NT2/D1 (cell line): ENCODE data around the gene DNM3.

Experiments
- DNase-seq: peaks from one replicate; pipeline ENCODE4 v3.0.0-alpha.2; 2011; ENCODE audit warnings: low read depth, low spot score
- H3K27me3 ChIP-seq: 2 replicates; pipeline ENCODE4 v1.6.0; 2011; ENCODE audit warnings: mild to moderate bottlenecking; ENCODE audit not compliant: insufficient read length, insufficient read depth
- H3K36me3 ChIP-seq: 2 replicates; pipeline ENCODE4 v1.6.1; 2011; ENCODE audit warnings: mild to moderate bottlenecking, low read length, mixed read lengths; ENCODE audit not compliant: insufficient read depth, insufficient read length
- H3K4me1 ChIP-seq: 2 replicates; pipeline ENCODE4 v1.5.1; 2011; ENCODE audit not compliant: insufficient read depth, insufficient read length
- H3K4me3 ChIP-seq: 2 replicates; pipeline ENCODE4 v1.5.1; 2011; ENCODE audit warnings: low read depth; ENCODE audit not compliant: insufficient read length
- H3K9ac ChIP-seq: 2 replicates; pipeline ENCODE4 v1.6.0; 2011; ENCODE audit warnings: low read depth; ENCODE audit not compliant: insufficient read length
- H3K9me3 ChIP-seq: 2 replicates; pipeline ENCODE4 v1.5.1; 2011; ENCODE audit warnings: mild to moderate bottlenecking, low read length; ENCODE audit not compliant: insufficient read depth
- SUZ12 ChIP-seq: IDR thresholded peaks from 2 replicates; pipeline ENCODE4 v1.6.1; 2011; ENCODE audit not compliant: insufficient read length, insufficient read depth; ENCODE audit errors: extremely low read depth
- YY1 ChIP-seq: IDR thresholded peaks from 2 replicates; pipeline ENCODE4 v1.6.1; 2011; ENCODE audit not compliant: insufficient read length, insufficient read depth
- ZNF274 ChIP-seq: IDR thresholded peaks from 2 replicates; pipeline ENCODE4 v1.6.1; 2011; ENCODE audit warnings: mild to moderate bottlenecking, low read depth, low read length

Gene DNM3

GRCh38 chr1:172404121-172404520 is 562.8 kb downstream of the DNM3 start:
- Histone ChIP-seq H3K36me3 (no peaks in the 10 kb centered on the region), H3K9me3 (no peaks in the 10 kb centered on the region), H3K9ac (no peak overlapping the region), H3K27me3 (no peaks in the 10 kb centered on the region), H3K4me3 (no peak overlapping the region), H3K4me1 (no peaks in the 10 kb centered on the region)
- DNase-seq: no peak
- TF ChIP-seq YY1 (no peak), SUZ12 (no peak), ZNF274 (no peak)

DNA sequence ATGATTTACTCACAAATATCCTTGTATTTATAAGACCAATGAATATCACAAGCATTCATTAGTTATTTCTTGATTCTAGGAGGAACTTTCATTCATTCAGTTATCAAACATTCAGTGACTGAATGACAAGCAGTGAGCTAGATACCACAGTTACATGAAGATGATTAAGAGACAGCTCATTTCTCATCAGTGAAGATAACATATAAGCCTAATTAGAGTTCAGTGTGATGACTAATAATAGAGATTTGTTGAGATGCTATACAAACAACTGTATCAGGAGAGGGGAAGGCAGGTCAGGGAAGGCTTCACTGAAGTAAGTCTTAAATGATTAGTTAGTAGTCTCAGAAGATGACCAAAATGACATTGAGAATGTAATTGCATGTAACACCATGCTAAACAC is 564.6 kb downstream of the DNM3 start:
- no peak for DNase-seq
- TF ChIP-seq ZNF274 (no peak), SUZ12 (no peak), YY1 (no peak)
- Histone ChIP-seq H3K4me1 (no peaks in the 10 kb centered on the region), H3K4me3 (no peak overlapping the region), H3K27me3 (no peaks in the 10 kb centered on the region), H3K9ac (no peak overlapping the region), H3K36me3 (no peaks in the 10 kb centered on the region), H3K9me3 (no peaks in the 10 kb centered on the region)

GRCh38 chr1:172406968-172407367 is 565.7 kb downstream of the DNM3 start:
- Histone ChIP-seq H3K36me3 (no peaks in the 10 kb centered on the region), H3K27me3 (no peaks in the 10 kb centered on the region), H3K9ac (no peak overlapping the region), H3K4me3 (no peak overlapping the region), H3K4me1 (no peaks in the 10 kb centered on the region), H3K9me3 (no peaks in the 10 kb centered on the region)
- no peak for DNase-seq
- TF ChIP-seq ZNF274 (no peak), YY1 (no peak), SUZ12 (no peak)

DNA sequence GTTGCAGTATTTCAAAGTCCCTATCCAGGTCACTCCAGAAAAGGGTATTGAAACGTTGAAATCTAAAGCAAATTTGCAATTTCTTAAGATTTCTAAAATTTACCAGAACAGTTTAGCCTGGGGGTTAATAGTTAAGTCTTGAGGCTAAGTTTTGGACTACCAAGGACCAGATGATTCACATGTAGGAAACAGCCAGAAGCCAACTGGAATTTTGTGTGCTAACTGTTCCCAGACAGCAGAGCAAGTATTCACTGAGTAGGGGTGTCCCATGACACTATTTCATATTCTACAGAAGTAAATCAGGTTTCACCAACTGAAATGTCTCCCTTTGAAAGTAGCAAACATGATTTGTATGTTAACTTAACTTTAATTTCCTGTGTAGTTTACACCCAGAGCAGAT is 567.7 kb downstream of the DNM3 start:
- H3K4me3 ChIP-seq: no peak overlapping the region

DNA sequence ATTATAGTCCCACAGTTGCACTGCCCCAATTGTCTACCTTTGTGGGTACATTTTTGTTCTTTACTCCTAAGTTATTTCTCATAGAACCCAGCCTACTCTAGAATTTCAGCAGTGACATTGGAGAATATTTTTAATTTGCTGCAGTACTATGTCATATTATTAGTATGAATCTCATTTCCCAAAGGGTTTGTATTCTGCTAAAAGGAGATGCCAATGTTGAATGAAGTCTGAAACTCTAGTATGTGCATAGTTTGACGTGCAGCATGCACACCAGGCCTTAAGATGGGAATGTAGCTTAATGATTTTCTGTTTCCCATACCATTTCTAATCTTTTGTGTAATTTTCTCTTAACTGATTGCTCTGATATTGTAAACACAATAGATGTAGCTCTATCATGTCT is 568.7 kb downstream of the DNM3 start:
- no peak for DNase-seq
- Histone ChIP-seq H3K27me3 (no peaks in the 10 kb centered on the region), H3K9me3 (no peaks in the 10 kb centered on the region), H3K36me3 (no peaks in the 10 kb centered on the region), H3K4me1 (no peaks in the 10 kb centered on the region), H3K4me3 (no peak overlapping the region), H3K9ac (no peak overlapping the region)
- no peak for TF ChIP-seq YY1
- no peak for TF ChIP-seq SUZ12
- TF ChIP-seq ZNF274: no peak

More for the DNA sequence above, 567.7 kb downstream of the DNM3 start:
- Histone ChIP-seq H3K9ac (no peak overlapping the region), H3K36me3 (no peaks in the 10 kb centered on the region), H3K27me3 (no peaks in the 10 kb centered on the region), H3K4me1 (no peaks in the 10 kb centered on the region), H3K9me3 (no peaks in the 10 kb centered on the region)
- TF ChIP-seq ZNF274 (no peak), SUZ12 (no peak), YY1 (no peak)
- no peak for DNase-seq

GRCh38 chr1:172411791-172412338 is 570.6 kb downstream of the DNM3 start:
- Histone ChIP-seq H3K4me3 (no peak overlapping the region), H3K27me3 (no peaks in the 10 kb centered on the region), H3K9me3 (no peaks in the 10 kb centered on the region), H3K36me3 (no peaks in the 10 kb centered on the region), H3K4me1 (no peaks in the 10 kb centered on the region), H3K9ac (no peak overlapping the region)
- DNase-seq: no peak
- TF ChIP-seq ZNF274: no peak
- no peak for TF ChIP-seq SUZ12
- no peak for TF ChIP-seq YY1

DNA sequence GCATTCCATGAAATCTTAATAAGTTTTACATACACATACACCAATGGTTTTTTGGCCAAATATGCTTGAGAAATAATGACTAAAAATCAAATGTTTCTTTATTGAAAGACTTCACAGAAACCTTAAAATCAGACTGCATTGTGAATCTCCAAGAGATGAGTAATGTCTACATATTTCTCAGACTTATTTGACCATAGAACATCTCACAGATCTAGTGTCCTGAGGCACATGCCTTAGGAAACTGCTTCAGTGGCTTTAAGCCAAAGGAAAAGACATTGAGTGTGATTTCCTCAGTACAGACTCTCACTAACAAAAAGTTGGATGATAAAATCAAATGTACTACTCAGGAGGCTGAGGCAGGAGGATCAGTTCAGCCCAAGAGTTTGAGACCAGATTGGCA is 573.0 kb downstream of the DNM3 start:
- Histone ChIP-seq H3K9me3 (no peaks in the 10 kb centered on the region), H3K27me3 (no peaks in the 10 kb centered on the region), H3K4me1 (no peaks in the 10 kb centered on the region), H3K4me3 (no peak overlapping the region), H3K36me3 (no peaks in the 10 kb centered on the region), H3K9ac (no peak overlapping the region)
- TF ChIP-seq YY1: no peak
- no peak for TF ChIP-seq SUZ12
- no peak for TF ChIP-seq ZNF274
- DNase-seq: no peak
